K562 (cell line): ENCODE data around the gene NAP1L4. TPM values are rescaled to one million over a fixed set of nuclear protein-coding genes. Genes with fewer than 3 reads are reported as not detected.
A peak's percentile ranks its signal among the peaks of the same experiment; 100 is the strongest.

Experiments used
- KLF13 ChIP-seq: fragments of 450-650 bp; IDR thresholded peaks from 2 replicates; pipeline ENCODE4 v1.6.1; 2016; ENCODE audit warnings: missing genetic modification characterization, low read depth, mild to moderate bottlenecking, missing compliant biosample characterization, moderate library complexity, borderline replicate concordance
- NFATC3 ChIP-seq: fragments of 450-650 bp; IDR thresholded peaks from 2 replicates; pipeline ENCODE4 v1.6.1; 2017; ENCODE audit warnings: mild to moderate bottlenecking
- REST ChIP-seq, 2 experiments: fragments of 450-650 bp; formaldehyde crosslinking in 1 of 2; IDR thresholded peaks; 2 replicates each; pipeline versions ENCODE4 v1.4.0 to v1.6.1; 2014 to 2020; ENCODE audit warnings: mild to moderate bottlenecking in 2 of 2, borderline replicate concordance in 1 of 2, low read depth in 1 of 2
- polyA plus RNA-seq, 8 experiments: library from polyadenylated mRNA; depleted of rRNA in 4 of 8; stranded (reverse) in 5 of 8; unstranded in 3 of 8; fragments of >200 nt; fragmentation: Nextera tagmentation in 2 of 8; fragmentation: Illumina TruSeq in 1 of 8; extraction: Ambion mirVana in 2 of 8; extraction: Trizol in 1 of 8; gene quantifications; 2 replicates each; pipeline versions ENCODE4 v1.2.1 to v1.2.3, GENCODE V29; 2011 to 2014; ENCODE audit warnings: inconsistent platforms in 1 of 8, missing spikeins in 1 of 8
- total RNA-seq, 7 experiments: library from RNA; depleted of rRNA in 6 of 7; stranded (reverse); fragments of >200 nt in 6 of 7; fragmentation: Illumina TruSeq in 2 of 7; extraction: Trizol in 2 of 7; gene quantifications; 2 replicates each; pipeline versions ENCODE4 v1.2.1 to v1.2.3, GENCODE V29; 2011 to 2021; ENCODE audit warnings: low replicate concordance in 1 of 7

NAP1L4 gene
- total and polyA plus RNA-seq, 9 of the 15 experiments (the other 6 are each of a cell fraction or from before 2014, with no cell fraction given): 34.1 to 237 (median 179) TPM

GRCh38 chr11:2904153-2905052 lies 87.7 kb downstream of the NAP1L4 start (continued):
- TF ChIP-seq REST (IDR thresholded peaks at IDR 0.05; ENCODE audit: borderline replicate concordance) (0 out of 2 replicates have a peak, but pooled peaks have one; percentile 25), REST (CRISPR knock-in tag; IDR thresholded peaks at IDR 0.05; ENCODE audit: low read depth) (no peak), KLF13 (tag) (peak; percentile 44; the same call in 1 of the 2 replicates), NFATC3 (no peak)
